ENCODE data around the gene CKM. TPM values are rescaled to one million over a fixed set of nuclear protein-coding genes. Genes with fewer than 3 reads are reported as not detected.

CKM gene
- under 0.01 TPM in 1 of 2 replicates, not detected in the other for total RNA-seq

GRCh38 chr19:45322744-45323281, at the start of gene CKM:
Gene CKM (minus strand): TSS chr19:45322875. CDS start chr19:45319713, 3,162 bp downstream.

GRCh38 chr19:45370410-45371204, 47.9 kb upstream of the CKM start, which contains the start of gene ERCC2:
Gene ERCC2 (minus strand): TSS chr19:45370573. CDS start chr19:45370540, 33 bp downstream.

GRCh38 chr19:45340232-45340898, 17.7 kb upstream of the CKM start, which contains the start of gene KLC3:
Gene KLC3 (plus strand): TSS chr19:45340750. CDS start chr19:45345542, 4,792 bp downstream.

Other genes with a start within 250 kb of the CKM start
- gene ZNF296, start 246.4 kb downstream of the CKM start, total RNA-seq: 0.20 TPM in 1 of 2 replicates, not detected in the other
- 15.8 and 19.8 TPM in 2 replicates for gene GEMIN7, start 243.6 kb downstream of the CKM start, total RNA-seq
- 23.5 and 28.0 TPM in 2 replicates for gene PPP1R37, start 229.7 kb downstream of the CKM start, total RNA-seq
- 0.39 and 1.1 TPM in 2 replicates for gene NKPD1, start 161.9 kb downstream of the CKM start, total RNA-seq
- 2.5 and 6.2 TPM in 2 replicates for gene TRAPPC6A, start 144.6 kb downstream of the CKM start, total RNA-seq
- 4.4 and 6.6 TPM in 2 replicates for gene BLOC1S3, start 144.1 kb downstream of the CKM start, total RNA-seq
- 0.20 TPM in 1 of 2 replicates, not detected in the other for gene EXOC3L2, start 77.5 kb downstream of the CKM start, total RNA-seq
- 12.1 TPM in 2 replicates for gene MARK4, start 71.6 kb downstream of the CKM start, total RNA-seq
- gene KLC3, start 17.9 kb upstream of the CKM start, total RNA-seq: not detected in 2 replicates
- 30.5 and 33.8 TPM in 2 replicates for gene ERCC2, start 47.7 kb upstream of the CKM start, total RNA-seq
- gene PPP1R13L, start 82.2 kb upstream of the CKM start, total RNA-seq: 0.73 and 0.78 TPM in 2 replicates
- gene POLR1G, start 83.8 kb upstream of the CKM start, total RNA-seq: 6.2 and 16.2 TPM in 2 replicates
- gene ERCC1, start 101.0 kb upstream of the CKM start, total RNA-seq: 131 and 162 TPM in 2 replicates
- 0.37 and 0.39 TPM in 2 replicates for gene FOSB, start 145.1 kb upstream of the CKM start, total RNA-seq
- gene RTN2, start 174.2 kb upstream of the CKM start, total RNA-seq: 3.3 and 3.7 TPM in 2 replicates
- gene PPM1N, start 175.6 kb upstream of the CKM start, total RNA-seq: 1.5 and 2.5 TPM in 2 replicates
- gene VASP, start 184.6 kb upstream of the CKM start, total RNA-seq: 39.7 and 79.2 TPM in 2 replicates